Keratinocyte (primary cell): ENCODE results near the gene SAMD14. TPM values are rescaled to one million over a fixed set of nuclear protein-coding genes. Genes with fewer than 3 reads are reported as not detected.

Experiments used
- DNase-seq: peaks from one replicate; pipeline ENCODE4 v3.0.0-alpha.2; 2011; ENCODE audit warnings: low read depth, missing footprints, low spot score
- FAIRE-seq: peaks from 2 replicates; lab custom pipeline; 2011; peaks lifted over from hg19 to GRCh38; lab: Jason Lieb, UNC
- H2AFZ ChIP-seq: 2 replicates; pipeline ENCODE4 v1.6.0; 2012; ENCODE audit warnings: low read length, control low read depth, inconsistent platforms; ENCODE audit not compliant: control insufficient read depth
- H3K27ac ChIP-seq: 2 replicates; pipeline ENCODE4 v1.5.1; 2011; ENCODE audit warnings: low read length; ENCODE audit not compliant: control insufficient read depth, insufficient read depth
- H3K27me3 ChIP-seq: 3 replicates; pipeline ENCODE4 v1.6.0; 2011; ENCODE audit warnings: low read length; ENCODE audit not compliant: control insufficient read depth, insufficient read depth; ENCODE audit errors: extremely low read depth
- H3K36me3 ChIP-seq, 2 experiments: 2 replicates in 1 of 2; 3 replicates in 1 of 2; pipeline ENCODE4 v1.5.1; 2011; ENCODE audit warnings: low read length in 2 of 2, mild to moderate bottlenecking in 1 of 2; ENCODE audit not compliant: control insufficient read depth in 2 of 2, insufficient read depth in 2 of 2; ENCODE audit errors: extremely low read depth in 1 of 2
- H3K4me1 ChIP-seq: 3 replicates; pipeline ENCODE4 v1.5.1; 2011; ENCODE audit warnings: low read length; ENCODE audit not compliant: control insufficient read depth, insufficient read depth; ENCODE audit errors: extremely low read depth
- H3K4me2 ChIP-seq: 3 replicates; pipeline ENCODE4 v1.6.0; 2011; ENCODE audit warnings: low read depth, low read length; ENCODE audit not compliant: control insufficient read depth, insufficient read depth; ENCODE audit errors: extremely low read depth
- H3K4me3 ChIP-seq, 3 experiments: fragments of 200-600 bp in 1 of 3; sonication (generic) in 1 of 3; 2 replicates in 2 of 3; 3 replicates in 1 of 3; pipeline ENCODE4 v1.5.1; 2011 to 2016; ENCODE audit warnings: low read length in 3 of 3, mild to moderate bottlenecking in 3 of 3, control low read depth in 2 of 3, inconsistent platforms in 1 of 3, low read depth in 1 of 3, mixed read lengths in 1 of 3, mixed run types in 1 of 3, moderate library complexity in 1 of 3; ENCODE audit not compliant: control insufficient read depth in 2 of 3, insufficient read depth in 2 of 3; ENCODE audit errors: extremely low read depth in 1 of 3
- H3K79me2 ChIP-seq: 2 replicates; pipeline ENCODE4 v1.6.0; 2012; ENCODE audit warnings: low read length; ENCODE audit not compliant: control insufficient read depth, insufficient read depth
- H3K9ac ChIP-seq: 3 replicates; pipeline ENCODE4 v1.6.0; 2011; ENCODE audit warnings: low read length; ENCODE audit not compliant: control insufficient read depth, insufficient read depth; ENCODE audit errors: extremely low read depth
- H3K9me1 ChIP-seq: 3 replicates; pipeline ENCODE4 v1.6.0; 2011; ENCODE audit warnings: low read length; ENCODE audit not compliant: control insufficient read depth, insufficient read depth; ENCODE audit errors: extremely low read depth
- H3K9me3 ChIP-seq: 2 replicates; pipeline ENCODE4 v1.5.1; 2012; ENCODE audit warnings: low read depth, low read length; ENCODE audit not compliant: control insufficient read depth
- H4K20me1 ChIP-seq: 3 replicates; pipeline ENCODE4 v1.6.0; 2011; ENCODE audit warnings: low read length; ENCODE audit not compliant: control insufficient read depth, insufficient read depth; ENCODE audit errors: extremely low read depth
- CTCF ChIP-seq, 3 experiments: IDR thresholded peaks in 1 of 3; conservative IDR thresholded peaks in 1 of 3; optimal IDR thresholded peaks in 1 of 3; 2 replicates in 2 of 3; 3 replicates in 1 of 3; pipeline versions ENCODE3 to v1.5.1; 2011; ENCODE audit warnings: low read length in 3 of 3, mild to moderate bottlenecking in 3 of 3, moderate library complexity in 2 of 3, control low read depth in 1 of 3, inconsistent platforms in 1 of 3; ENCODE audit not compliant: insufficient read depth in 2 of 3; ENCODE audit errors: extremely low read depth in 1 of 3
- EZH2 ChIP-seq: IDR thresholded peaks from one replicate; pipeline ENCODE4 v1.6.1; 2012; ENCODE audit warnings: inconsistent platforms, mild to moderate bottlenecking, low read length, moderate library complexity
- dilution Hi-C: fragments of 300-500 bp; cut with MboI; formaldehyde crosslinking; loops from one replicate; pipeline ENCODE4 v1.7.0; 2020; ENCODE audit warnings: low sequenced_read_pairs; ENCODE audit not compliant: extremely low pct_ligation_motif_present
- polyA plus RNA-seq, 5 experiments: library from polyadenylated mRNA; depleted of rRNA in 3 of 5; stranded (reverse) in 3 of 5; stranded (forward) in 1 of 5; unstranded in 1 of 5; fragments of >200 nt; gene quantifications; 1 replicate in 1 of 5; 2 replicates in 3 of 5; 3 replicates in 1 of 5; pipeline versions ENCODE4 v1.2.1 to v1.2.3, GENCODE V29; 2011 to 2012; ENCODE audit warnings: missing spikeins in 2 of 5, low read depth in 1 of 5, low replicate concordance in 1 of 5

The SAMD14 gene
- polyA plus RNA-seq, 1 donor (not counting 4 experiments of a cell fraction or from before 2014, with no cell fraction given), result not detected

DNA sequence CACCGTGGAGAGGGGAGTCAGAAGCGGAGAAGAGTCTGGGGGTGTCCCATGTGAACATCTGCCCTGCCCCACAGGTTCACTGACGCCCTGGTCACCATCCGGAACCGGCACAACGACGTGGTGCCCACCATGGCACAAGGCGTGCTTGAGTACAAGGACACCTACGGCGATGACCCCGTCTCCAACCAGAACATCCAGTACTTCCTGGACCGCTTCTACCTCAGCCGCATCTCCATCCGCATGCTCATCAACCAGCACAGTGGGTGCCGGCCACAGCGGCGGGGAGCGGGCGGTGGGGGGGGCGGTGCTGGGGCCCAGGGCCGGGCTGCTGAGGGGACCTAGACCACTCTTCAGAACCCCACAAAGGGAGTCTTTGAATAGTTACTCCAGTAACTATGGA, 24.1 kb downstream of the SAMD14 start:
- no peak for FAIRE-seq
- no peak overlapping the region for H3K4me2 ChIP-seq
- no peak overlapping the region for H3K4me3 ChIP-seq
- H3K79me2 ChIP-seq, result no peaks in the 10 kb centered on the region
- no peaks in the 10 kb centered on the region for H3K9me1 ChIP-seq
- no peaks in the 10 kb centered on the region for H3K9me3 ChIP-seq
- H3K27me3 ChIP-seq, result no peaks in the 10 kb centered on the region
- peaks cover 33% of the 10 kb centered on the region for H3K4me1 ChIP-seq
- no peak for TF ChIP-seq CTCF (optimal IDR thresholded peaks at IDR 0.05 in 1 of 3, IDR thresholded peaks at IDR 0.05 in 1 of 3, conservative IDR thresholded peaks at IDR 0.05 in 1 of 3; ENCODE audit: extremely low read depth in 1 of 3, insufficient read depth in 2 of 3, low read length in 3 of 3)
- TF ChIP-seq EZH2, result no peak
- DNase-seq, result no peak
- H3K27ac ChIP-seq, result no peak overlapping the region
- dilution Hi-C loops, result no loop called here
- H2AFZ ChIP-seq, result no peak overlapping the region
- no peak overlapping the region for H3K9ac ChIP-seq
- H4K20me1 ChIP-seq, result no peaks in the 10 kb centered on the region
- H3K36me3 ChIP-seq, result peaks cover 0 to 2% of the 10 kb centered on the region in 2 experiments

- Histone ChIP-seq H3K27ac (no peak overlapping the region), H3K27me3 (no peaks in the 10 kb centered on the region), H3K9ac (no peak overlapping the region), H2AFZ (no peak overlapping the region), H3K36me3 (peaks cover 0 to 2% of the 10 kb centered on the region in 2 experiments), H3K4me1 (peaks cover 39% of the 10 kb centered on the region), H3K9me3 (no peaks in the 10 kb centered on the region), H3K79me2 (no peaks in the 10 kb centered on the region), H3K4me3 (no peak overlapping the region), H3K4me2 (no peak overlapping the region), H3K9me1 (no peaks in the 10 kb centered on the region), H4K20me1 (no peaks in the 10 kb centered on the region)
- DNase-seq (no peak), FAIRE-seq (no peak)
- TF ChIP-seq CTCF (optimal IDR thresholded peaks at IDR 0.05 in 1 of 3, IDR thresholded peaks at IDR 0.05 in 1 of 3, conservative IDR thresholded peaks at IDR 0.05 in 1 of 3; ENCODE audit: extremely low read depth in 1 of 3, insufficient read depth in 2 of 3, low read length in 3 of 3) (no peak), EZH2 (no peak)
- dilution Hi-C loops, result no loop called here
These were observed 26.0 kb downstream of the SAMD14 start for GRCh38 chr17:50103941-50104340.
